CD4-positive, alpha-beta T cell (primary cell): ENCODE measurements around the gene GINS3. TPM values are rescaled to one million over a fixed set of nuclear protein-coding genes. Genes with fewer than 3 reads are reported as not detected.

Source experiments
- ATAC-seq: fragments of 200-7000 bp; cut with Tn5 transposase; one replicate; pipeline ENCODE4 v1.10.0; 2022; ENCODE audit warnings: mild to moderate bottlenecking; ENCODE audit not compliant: poor library complexity
- CTCF ChIA-PET: fragments of 350-600 bp; sonication (Branson Sonifier 250); formaldehyde crosslinking; loops from one replicate; lab custom pipeline; 2021; ENCODE audit warnings: antibody characterized with exemption, inconsistent platforms; lab: Charles Lee
- POLR2A ChIA-PET: fragments of 350-600 bp; sonication (Branson Sonifier 250); formaldehyde crosslinking; loops from one replicate; lab custom pipeline; 2021; ENCODE audit warnings: antibody characterized with exemption, inconsistent platforms; lab: Charles Lee
- DNase-seq, 14 experiments: peaks; one replicate each; pipeline ENCODE4 v3.0.0-alpha.2; 2013 to 2020; ENCODE audit warnings: mixed read lengths in 2 of 14
- H3K27ac ChIP-seq, 2 donors: one replicate each; pipeline versions ENCODE4 v1.5.1 to v1.7.0; 2013; ENCODE audit warnings: low read length in 2 of 2, low read depth in 1 of 2, mild to moderate bottlenecking in 1 of 2
- H3K27me3 ChIP-seq, 2 experiments: 1 replicate in 1 of 2; 2 replicates in 1 of 2; pipeline versions ENCODE4 v1.6.1 to v1.7.0; 2013; ENCODE audit warnings: low read length in 2 of 2, control low read depth in 1 of 2, mild to moderate bottlenecking in 1 of 2, moderate library complexity in 1 of 2; ENCODE audit not compliant: insufficient read depth in 2 of 2, control insufficient read depth in 1 of 2
- H3K36me3 ChIP-seq: one replicate; pipeline ENCODE4 v1.6.1; 2013; ENCODE audit warnings: low read length, control low read depth; ENCODE audit not compliant: insufficient read depth
- H3K4me1 ChIP-seq: one replicate; pipeline ENCODE4 v1.6.1; 2013; ENCODE audit warnings: low read length, control low read depth; ENCODE audit not compliant: insufficient read depth
- H3K4me3 ChIP-seq: one replicate; pipeline ENCODE4 v1.5.1; 2013; ENCODE audit warnings: mild to moderate bottlenecking, low read length, moderate library complexity
- H3K9me3 ChIP-seq, 2 experiments: 1 replicate in 1 of 2; 2 replicates in 1 of 2; pipeline versions ENCODE4 v1.6.1 to v1.7.0; 2013; ENCODE audit warnings: low read length in 2 of 2, mild to moderate bottlenecking in 2 of 2, control low read depth in 1 of 2, moderate library complexity in 1 of 2; ENCODE audit not compliant: control insufficient read depth in 1 of 2, insufficient read depth in 1 of 2
- H3K27ac Mint-ChIP-seq: one replicate; pipeline ENCODE4 v1.8.0; 2020; ENCODE audit warnings: mixed read lengths
- H3K27me3 Mint-ChIP-seq: one replicate; pipeline ENCODE4 v1.8.0; 2021; ENCODE audit warnings: mixed read lengths
- H3K36me3 Mint-ChIP-seq: one replicate; pipeline ENCODE4 v1.8.0; 2021; ENCODE audit warnings: low read depth, mixed read lengths
- H3K4me1 Mint-ChIP-seq: one replicate; pipeline ENCODE4 v1.8.0; 2021; ENCODE audit warnings: low read depth, mixed read lengths
- H3K4me3 Mint-ChIP-seq: one replicate; pipeline ENCODE4 v1.8.0; 2020; ENCODE audit warnings: mild to moderate bottlenecking, mixed read lengths
- H3K9me3 Mint-ChIP-seq: one replicate; pipeline ENCODE4 v1.8.0; 2020; ENCODE audit warnings: mixed read lengths
- intact Hi-C, 2 experiments: fragments of 100-400 bp; cut with DNase I in 1 of 2; cut with micrococcal nuclease in 1 of 2; formaldehyde crosslinking; loops; one replicate each; pipeline versions ENCODE4 v1.15.1 to v1.9.0; 2023 to 2025; cut with DNase I, micrococcal nuclease
- total RNA-seq, 174 experiments: library from RNA in 2 of 174; stranded (reverse) in 2 of 174; gene quantifications; one replicate each; pipeline ENCODE4 v1.2.3 and lab custom pipeline; 2021 to 2026
- TF ChIP-seq, protein P1 (sequence below): fragments of 200-600 bp; IDR thresholded peaks from one replicate; pipeline ENCODE4 v1.8.0; 2022; ENCODE audit warnings: antibody characterized with exemption, mild to moderate bottlenecking

Gene GINS3
- total RNA-seq, 2 experiments from 2014 or later, result 0.27 to 0.36 TPM

DNA sequence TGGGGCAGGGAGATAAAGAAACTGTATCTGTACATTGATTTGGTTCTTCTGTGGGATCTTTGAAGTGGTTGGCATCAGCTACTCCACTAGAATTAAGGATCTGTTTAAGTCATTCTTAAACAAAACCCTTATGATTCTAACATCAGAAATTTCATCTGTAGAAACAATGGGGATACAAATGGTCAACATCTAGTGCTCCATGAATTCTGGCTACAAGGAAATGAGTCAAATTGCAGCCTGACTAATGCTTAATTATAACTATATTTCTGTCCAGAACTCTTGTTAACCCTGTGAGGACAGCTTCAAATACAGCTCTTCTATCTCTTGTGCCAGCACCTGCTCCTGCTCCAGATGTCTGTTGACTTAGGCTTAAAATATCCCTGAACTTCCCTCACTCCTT is 13.9 kb upstream of the GINS3 start:
- TF ChIP-seq, protein P1, sequence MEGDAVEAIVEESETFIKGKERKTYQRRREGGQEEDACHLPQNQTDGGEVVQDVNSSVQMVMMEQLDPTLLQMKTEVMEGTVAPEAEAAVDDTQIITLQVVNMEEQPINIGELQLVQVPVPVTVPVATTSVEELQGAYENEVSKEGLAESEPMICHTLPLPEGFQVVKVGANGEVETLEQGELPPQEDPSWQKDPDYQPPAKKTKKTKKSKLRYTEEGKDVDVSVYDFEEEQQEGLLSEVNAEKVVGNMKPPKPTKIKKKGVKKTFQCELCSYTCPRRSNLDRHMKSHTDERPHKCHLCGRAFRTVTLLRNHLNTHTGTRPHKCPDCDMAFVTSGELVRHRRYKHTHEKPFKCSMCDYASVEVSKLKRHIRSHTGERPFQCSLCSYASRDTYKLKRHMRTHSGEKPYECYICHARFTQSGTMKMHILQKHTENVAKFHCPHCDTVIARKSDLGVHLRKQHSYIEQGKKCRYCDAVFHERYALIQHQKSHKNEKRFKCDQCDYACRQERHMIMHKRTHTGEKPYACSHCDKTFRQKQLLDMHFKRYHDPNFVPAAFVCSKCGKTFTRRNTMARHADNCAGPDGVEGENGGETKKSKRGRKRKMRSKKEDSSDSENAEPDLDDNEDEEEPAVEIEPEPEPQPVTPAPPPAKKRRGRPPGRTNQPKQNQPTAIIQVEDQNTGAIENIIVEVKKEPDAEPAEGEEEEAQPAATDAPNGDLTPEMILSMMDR, result no peak
- Mint-ChIP-seq H3K4me3 (no peak overlapping the region), H3K9me3 (no peaks in the 10 kb centered on the region), H3K36me3 (no peaks in the 10 kb centered on the region), H3K4me1 (no peaks in the 10 kb centered on the region), H3K27ac (no peak overlapping the region), H3K27me3 (peaks cover 42% of the 10 kb centered on the region)
- ATAC-seq (no peak), DNase-seq (no peak)
- ChIA-PET CTCF (no interaction called here), POLR2A (no interaction called here)
- Histone ChIP-seq H3K27me3 (peaks cover 0 to 11% of the 10 kb centered on the region in 2 experiments), H3K27ac (no peak overlapping the region), H3K36me3 (no peaks in the 10 kb centered on the region), H3K9me3 (no peaks in the 10 kb centered on the region), H3K4me3 (no peak overlapping the region), H3K4me1 (no peaks in the 10 kb centered on the region)
- intact Hi-C loops, result no loop called here

DNA sequence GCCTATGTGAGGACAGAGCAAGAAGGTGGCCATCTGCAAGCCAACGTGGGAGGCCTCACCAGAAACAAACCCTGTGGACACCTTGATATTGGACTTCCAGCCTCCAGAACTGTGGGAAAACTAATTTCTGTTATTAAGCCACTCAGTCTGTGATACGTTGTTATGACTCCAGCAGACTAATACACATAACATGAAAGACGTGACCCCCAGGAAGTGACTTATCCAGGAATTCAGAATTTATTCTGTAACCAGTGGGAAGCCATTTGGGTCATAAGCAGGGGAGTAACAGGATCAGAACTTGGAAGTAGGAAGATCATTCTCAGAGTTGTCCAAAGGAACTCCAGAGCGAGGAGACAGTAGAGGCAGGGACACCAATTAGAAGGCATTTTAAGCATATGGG is 12.5 kb upstream of the GINS3 start:
- CTCF ChIA-PET, result no interaction called here
- Histone ChIP-seq H3K36me3 (no peaks in the 10 kb centered on the region), H3K9me3 (no peaks in the 10 kb centered on the region), H3K27ac (no peak overlapping the region), H3K27me3 (peaks cover 3 to 11% of the 10 kb centered on the region in 2 experiments), H3K4me3 (no peak overlapping the region), H3K4me1 (no peaks in the 10 kb centered on the region)
- TF ChIP-seq, protein P1, result no peak
- H3K27ac Mint-ChIP-seq, result no peak overlapping the region
- ATAC-seq (no peak), DNase-seq (no peak)
- intact Hi-C loops, result no loop called here
- no peaks in the 10 kb centered on the region for H3K4me1 Mint-ChIP-seq
- H3K4me3 Mint-ChIP-seq, result no peak overlapping the region
- peaks cover 51% of the 10 kb centered on the region for H3K27me3 Mint-ChIP-seq
- POLR2A ChIA-PET, result no interaction called here
- no peaks in the 10 kb centered on the region for H3K36me3 Mint-ChIP-seq
- no peaks in the 10 kb centered on the region for H3K9me3 Mint-ChIP-seq

DNA sequence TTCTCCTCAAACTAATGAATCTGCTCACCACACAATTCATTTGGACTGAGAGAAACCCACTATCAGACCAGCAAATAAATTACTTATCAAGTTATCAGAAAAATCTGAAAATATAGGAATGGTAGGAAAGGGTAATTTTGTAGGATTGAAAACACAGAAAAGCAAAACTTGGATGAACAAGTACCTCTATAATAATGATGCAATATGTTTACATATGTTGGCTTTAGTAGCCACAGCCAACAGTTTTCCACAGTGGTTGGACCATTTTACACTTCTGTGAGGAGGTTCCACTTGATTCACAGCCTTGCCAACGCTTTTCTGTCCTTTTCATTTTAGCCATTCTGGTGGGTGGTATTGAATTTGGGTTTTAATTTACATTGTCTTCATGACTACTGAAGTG is 10.6 kb upstream of the GINS3 start:
- no peak for ATAC-seq
- ChIA-PET POLR2A (interaction anchor here (0.6 kb wide), 1 partner anchor 256 kb away, joined by 3 read pairs; no protein-coding TSS in a partner anchor), CTCF (no interaction called here)
- Histone ChIP-seq H3K4me3 (no peak overlapping the region), H3K27me3 (peaks cover 3 to 8% of the 10 kb centered on the region in 2 experiments), H3K9me3 (no peaks in the 10 kb centered on the region), H3K27ac (no peak overlapping the region), H3K4me1 (no peaks in the 10 kb centered on the region), H3K36me3 (no peaks in the 10 kb centered on the region)
- TF ChIP-seq, protein P1, result no peak
- H3K4me1 Mint-ChIP-seq, result no peaks in the 10 kb centered on the region
- no peak overlapping the region for H3K27ac Mint-ChIP-seq
- no peaks in the 10 kb centered on the region for H3K9me3 Mint-ChIP-seq
- intact Hi-C loops, result no loop called here
- DNase-seq, result no peak
- H3K4me3 Mint-ChIP-seq, result no peak overlapping the region
- H3K36me3 Mint-ChIP-seq, result no peaks in the 10 kb centered on the region
- H3K27me3 Mint-ChIP-seq, result peaks cover 37% of the 10 kb centered on the region
